AG20443 (cell line): Measurements from ENCODE around the gene FHIT.
"Not testable (repeated sequence)": the region's sequence is repeated elsewhere in the genome, so short reads cannot be mapped to it uniquely, and the experiment has no call there.

Experiments used
- DNase-seq: peaks from one replicate; pipeline ENCODE4 v3.0.0; 2012; ENCODE audit warnings: low spot score, mixed read lengths

The FHIT gene

DNA sequence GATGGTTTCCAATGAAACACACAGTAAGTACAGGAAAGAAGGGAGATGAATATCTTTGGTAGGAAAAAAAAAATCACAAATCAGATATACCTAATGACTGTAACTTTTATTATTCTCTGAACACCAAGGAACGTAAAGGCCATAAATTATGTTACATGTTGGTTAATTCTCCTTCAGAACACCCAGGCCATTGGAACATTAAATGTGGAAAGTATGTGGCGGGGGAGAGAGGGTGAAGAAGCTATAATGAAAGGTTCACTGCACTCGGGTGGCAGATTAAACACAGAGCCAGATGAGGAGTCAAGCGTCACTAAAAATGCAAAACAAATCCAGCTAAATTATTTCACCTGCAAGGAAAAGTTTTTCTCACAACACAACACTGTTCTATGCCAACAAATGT lies 193.8 kb downstream of the FHIT start:
- DNase-seq = no peak

GRCh38 chr3:61055447-61055846 lies 195.8 kb downstream of the FHIT start:
- no peak for DNase-seq

DNA sequence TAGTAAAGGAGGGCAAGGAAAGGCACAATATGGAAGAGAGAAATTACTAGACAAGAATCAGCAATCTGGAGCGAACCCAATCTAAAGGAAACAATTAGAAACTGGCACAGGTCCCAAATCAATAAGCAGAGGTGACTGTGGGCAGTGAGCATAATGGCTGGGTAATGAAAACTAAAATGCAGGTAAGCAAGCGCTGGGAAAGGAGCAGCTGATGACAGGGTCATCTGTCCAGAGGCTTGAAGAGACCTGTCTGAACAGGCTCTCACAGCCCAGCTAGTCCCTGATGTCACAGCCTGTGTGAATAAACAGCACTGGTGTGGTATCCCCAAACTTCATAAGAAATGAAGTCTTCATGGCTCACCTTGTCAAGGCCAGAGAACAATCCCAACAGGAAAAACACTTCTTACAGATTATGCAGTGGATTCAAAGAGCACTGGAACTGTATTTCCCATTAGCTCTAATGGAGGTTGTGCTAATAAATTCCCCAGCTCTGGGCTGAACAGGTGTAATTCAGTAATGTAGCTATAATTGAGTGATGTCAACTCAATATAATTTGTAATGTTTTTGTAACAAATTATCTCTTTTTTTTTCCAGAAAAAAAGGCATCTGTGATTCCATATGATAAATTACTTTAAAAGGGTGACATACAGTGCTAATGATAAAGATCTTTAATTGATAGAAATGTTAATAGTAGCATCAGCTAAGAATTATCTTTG lies 197.3 kb downstream of the FHIT start:
- DNase-seq = no peak

DNA sequence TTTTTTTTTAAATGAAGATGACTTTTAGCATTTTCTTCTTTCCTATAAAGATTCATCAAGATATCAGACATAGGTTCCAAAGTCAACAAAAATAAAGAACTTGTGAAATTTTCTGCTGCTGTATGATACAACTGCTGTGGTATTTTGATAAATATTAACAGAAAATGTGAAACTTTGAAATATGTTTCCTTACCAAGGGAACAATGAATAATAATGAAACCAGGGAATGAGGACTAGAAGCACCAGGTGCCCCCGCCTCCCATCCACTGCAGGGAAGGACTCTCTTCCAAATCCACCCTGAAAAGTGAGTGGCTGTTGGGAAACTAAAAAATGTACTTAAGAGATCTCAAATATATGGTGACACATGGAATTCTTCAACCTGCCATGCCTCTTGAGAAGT lies 198.4 kb downstream of the FHIT start:
- DNase-seq = no peak

DNA sequence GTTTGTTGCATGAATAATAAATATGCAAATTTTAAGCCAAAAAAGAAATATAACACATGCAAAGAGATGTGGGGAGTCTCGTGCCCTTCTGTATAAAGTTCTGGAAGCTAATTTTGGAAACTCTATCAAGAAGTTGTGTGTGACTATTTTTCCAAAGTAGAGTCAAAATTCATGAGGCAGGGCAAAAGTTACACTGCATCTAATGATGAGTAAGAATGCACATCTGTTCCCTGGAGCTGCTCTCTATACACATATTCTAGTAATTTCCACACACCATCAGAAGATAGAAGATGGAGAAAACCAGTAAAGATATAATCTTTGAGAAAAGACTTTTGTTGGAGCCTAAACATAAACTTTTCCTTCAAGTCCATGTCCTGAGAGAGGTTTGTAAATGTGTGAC lies 199.6 kb downstream of the FHIT start:
- no peak for DNase-seq

DNA sequence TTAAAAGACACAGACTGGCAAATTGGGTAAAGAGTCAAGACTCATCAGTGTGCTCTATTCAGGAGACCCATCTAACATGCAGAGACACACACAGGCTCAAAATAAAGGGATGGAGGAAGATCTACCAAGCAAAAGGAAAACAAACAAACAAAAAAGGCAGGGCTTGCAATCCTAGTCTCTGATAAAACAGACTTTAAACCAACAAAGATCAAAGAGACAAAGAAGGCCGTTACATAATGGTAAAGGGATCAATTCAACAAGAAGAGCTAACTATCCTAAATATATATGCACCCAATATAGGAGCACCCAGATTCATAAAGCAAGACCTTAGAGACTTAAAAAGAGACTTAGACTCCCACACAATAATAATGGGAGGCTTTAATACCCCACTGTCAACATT lies 206.1 kb downstream of the FHIT start:
- not testable (repeated sequence) for DNase-seq

DNA sequence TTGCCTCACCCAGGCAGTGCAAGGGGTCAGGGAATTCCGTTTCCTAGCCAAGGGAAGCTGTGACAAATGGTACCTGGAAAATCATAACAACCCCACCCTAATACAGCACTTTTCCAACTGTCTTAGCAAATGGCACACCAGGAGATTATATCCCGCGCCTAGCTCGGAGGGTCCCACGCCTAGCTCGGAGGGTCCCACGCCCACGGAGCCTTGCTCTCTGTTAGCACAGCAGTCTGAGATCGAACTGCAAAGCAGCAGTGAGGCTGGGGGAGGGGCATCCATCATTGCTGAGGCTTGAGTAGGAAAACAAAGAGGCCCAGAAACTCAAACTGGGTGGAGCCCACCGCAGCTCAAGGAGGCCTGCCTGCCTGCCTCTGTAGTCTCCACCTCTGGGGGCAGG lies 208.1 kb downstream of the FHIT start:
- DNase-seq = no peak

DNA sequence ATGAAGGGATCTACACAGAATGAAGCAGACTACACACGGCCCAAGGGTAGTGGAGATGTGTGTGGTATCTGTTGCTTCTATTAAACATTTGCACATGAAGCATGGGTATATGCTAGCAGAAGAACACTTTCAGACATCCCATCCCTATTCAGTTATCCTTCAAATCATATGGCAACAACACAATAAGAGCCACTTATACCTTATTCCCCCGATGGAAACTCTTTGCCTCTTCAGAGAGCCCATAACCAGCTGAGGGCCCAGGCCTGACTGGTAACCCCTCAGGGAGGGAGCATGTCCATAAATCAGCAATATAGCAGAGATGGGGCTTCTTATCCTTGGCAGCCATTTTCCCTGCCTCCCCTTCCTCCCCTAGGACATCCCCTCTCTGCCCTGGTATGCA lies 210.6 kb downstream of the FHIT start:
- no peak for DNase-seq

DNA sequence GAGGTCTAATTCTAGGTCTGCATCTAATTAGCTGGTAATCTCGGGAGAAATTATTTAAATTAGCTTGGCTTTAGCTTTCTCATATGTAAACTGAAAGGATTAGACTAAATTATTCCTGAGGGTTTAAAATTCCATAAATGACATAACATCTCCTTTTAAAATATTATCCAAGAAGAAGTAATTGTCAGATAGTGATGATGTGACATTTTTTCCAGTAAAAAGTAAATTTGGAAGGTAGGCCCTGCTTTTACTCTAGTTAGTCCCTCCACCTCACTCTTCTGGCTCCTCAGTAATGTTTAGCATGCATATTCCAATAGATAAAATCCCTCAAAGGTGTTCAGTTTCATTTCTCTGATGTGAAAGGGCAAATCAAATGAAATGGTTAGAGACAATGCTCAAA lies 215.7 kb downstream of the FHIT start:
- no peak for DNase-seq

DNA sequence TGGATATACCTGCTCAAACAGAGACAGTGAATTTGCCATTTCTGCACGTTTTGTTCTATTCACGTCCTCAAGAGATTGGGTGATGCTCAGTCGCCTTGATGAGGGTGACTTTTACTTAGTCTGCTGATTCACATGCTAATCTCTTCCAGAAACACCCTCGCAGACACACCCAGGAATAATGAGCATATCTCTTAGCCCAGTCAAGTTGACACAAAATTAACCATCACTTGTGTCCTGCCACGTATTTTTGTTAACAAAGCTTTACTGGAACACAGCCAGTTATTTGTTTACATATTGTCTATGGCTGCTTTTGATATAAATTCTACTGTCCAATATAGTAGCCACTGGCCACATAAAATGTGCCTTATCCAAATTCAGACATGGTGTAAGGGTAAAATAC lies 218.3 kb downstream of the FHIT start:
- DNase-seq = no peak

DNA sequence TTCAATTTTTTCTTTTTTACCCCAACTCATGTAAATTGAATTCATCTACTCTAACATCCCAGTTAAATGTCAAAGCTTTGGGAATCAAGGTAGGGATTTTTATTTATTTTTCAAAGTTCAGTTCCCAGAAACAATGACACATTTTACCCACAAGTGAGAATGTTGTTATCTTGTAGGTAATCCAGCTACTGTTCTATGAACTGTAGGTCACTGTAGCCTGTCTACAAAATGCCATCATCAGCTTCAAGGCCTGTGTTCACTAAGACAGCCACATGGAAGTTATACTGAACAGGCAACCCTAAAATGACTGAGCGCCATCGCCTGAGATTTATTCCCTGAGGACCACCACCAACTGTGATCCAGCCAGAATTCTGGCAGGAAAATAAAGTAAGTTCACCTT lies 219.7 kb downstream of the FHIT start:
- no peak for DNase-seq

- no peak for DNase-seq
Measured at GRCh38 chr3:61030469-61031035, 220.7 kb downstream of the FHIT start.

DNA sequence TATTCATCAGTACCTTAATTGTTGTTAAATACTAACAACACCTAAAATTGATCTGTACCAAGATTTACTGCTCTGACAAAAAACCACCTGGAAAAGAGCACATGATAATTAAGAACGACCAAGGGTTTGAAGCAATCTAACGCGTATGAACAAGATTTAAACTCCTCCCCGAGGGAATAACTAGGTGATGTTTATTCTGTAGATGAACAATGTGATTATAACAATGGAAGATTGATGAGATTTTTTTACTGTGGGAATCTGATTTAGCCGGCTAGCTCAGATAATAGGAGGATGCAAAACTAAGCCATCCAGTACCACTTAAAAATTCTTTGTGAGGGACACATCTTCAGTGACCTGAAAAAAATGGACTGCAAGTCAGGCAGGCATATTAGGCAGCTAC lies 222.1 kb downstream of the FHIT start:
- no peak for DNase-seq

DNA sequence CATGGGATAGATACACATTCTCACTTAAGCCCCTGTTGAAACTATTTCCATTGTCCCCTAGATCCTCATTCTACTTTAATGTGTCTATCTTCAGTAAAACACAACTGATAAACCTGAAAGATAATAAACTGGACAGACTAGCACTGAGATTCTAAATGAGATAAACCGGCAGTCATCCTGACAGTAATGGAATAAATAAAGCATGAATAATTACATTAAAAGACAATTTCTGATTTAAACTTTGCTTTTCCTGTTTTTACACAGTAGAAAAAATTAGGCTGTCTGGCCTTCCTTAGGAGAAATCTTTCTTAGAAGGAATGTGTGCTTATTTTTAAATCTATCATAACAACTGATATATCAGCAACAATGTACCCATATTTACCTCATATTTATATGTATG lies 232.4 kb downstream of the FHIT start:
- DNase-seq = no peak

DNA sequence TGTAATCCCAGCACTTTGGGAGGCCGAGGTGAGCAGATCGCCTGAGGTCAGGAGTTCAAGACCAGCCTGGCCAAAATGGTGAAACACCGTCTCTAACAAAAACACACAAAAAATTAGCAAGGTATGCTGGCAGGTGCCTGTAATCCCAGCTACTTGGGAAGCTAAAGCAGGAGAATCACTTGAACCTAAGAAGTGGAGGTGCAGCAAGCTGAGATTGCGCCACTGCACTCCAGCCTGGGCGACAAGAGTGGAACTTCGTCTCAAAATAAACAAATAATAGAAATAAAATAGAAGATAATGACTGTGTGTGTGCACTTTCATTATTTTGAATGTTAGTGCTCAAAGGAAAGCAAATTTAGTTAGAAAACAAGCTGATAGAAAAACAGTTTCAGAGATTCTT lies 234.2 kb downstream of the FHIT start:
- DNase-seq = not testable (repeated sequence)

DNA sequence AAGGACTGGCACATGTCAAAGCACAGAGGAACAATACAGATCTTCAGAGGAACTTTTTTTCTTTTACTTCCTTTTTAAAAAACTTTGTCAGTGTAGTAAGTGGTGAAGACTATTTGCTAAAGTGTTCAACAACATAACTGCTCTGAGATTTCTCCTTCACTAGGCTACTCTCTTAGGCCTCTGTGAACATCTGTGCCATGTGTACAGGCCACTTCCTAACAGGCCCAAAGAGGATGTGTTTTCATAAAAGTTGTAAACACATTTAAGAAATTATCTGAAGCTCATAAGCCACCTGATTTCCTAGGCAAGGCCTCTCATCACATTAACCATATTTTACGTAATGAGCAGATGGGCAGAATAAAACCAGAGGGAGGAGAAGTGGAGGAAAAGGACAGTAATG lies 235.4 kb downstream of the FHIT start:
- no peak for DNase-seq

DNA sequence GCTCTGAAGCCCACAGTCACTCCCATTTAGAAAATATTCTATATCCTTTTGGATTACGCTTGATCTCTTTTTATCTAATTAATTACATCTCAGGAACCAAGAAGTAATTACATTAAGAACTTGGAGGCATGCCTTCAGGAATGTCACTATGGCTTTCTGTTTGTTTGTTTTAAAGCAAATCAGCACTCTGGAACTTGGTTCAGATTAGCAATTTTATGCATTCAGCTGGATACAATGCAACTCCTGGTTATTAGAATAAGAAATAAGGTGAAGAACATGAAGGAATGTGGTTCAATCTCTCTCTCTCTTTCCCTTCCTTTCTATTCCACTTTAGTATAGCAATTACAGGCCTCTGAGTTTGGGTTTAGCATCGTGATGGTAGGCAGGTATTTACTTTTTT lies 235.8 kb downstream of the FHIT start:
- DNase-seq = no peak

DNA sequence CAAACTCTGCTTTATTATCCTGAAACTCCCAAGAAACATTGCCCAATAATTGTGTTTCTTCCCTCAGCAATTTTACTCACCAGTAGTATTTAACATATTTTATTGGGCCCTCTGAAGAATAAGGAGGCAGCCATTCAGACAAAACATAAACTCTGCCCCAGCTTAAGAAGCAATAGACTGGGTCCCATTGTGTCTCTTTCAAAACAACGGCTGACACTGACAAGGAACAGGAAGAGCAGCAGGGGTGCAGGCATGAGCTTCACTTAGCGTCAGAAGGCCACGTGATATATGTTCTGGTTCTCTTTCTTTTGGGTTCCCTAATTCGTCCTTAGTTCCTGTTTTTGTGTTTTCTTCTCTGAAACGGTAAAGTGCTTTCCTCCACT lies 242.3 kb downstream of the FHIT start:
- no peak for DNase-seq

- DNase-seq = no peak
Measured at GRCh38 chr3:61008153-61008997, 242.9 kb downstream of the FHIT start.

- DNase-seq = no peak
Measured at GRCh38 chr3:61005591-61005990, 245.7 kb downstream of the FHIT start.

DNA sequence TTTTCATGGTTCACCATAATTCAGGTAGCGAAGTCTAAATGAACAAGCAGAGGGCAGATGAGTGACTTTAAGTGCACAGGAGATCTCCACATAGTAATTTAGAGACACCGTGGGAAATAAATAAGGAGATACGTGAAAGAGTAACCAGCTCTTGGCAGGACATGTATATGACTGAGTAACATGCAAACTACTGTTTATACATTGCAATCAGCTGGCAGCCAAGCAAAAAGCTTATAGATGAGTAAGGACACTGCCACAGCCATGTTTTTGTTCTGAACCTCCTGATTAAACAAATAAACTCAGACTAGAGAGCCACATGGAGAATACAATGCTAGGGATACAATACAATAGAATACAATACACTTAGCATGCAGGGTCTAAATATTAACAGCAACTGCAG lies 252.4 kb downstream of the FHIT start:
- DNase-seq = no peak

GRCh38 chr3:60992395-60992794 lies 258.9 kb downstream of the FHIT start:
- no peak for DNase-seq

GRCh38 chr3:60990442-60990730 lies 260.9 kb downstream of the FHIT start:
- no peak for DNase-seq
